ENCODE data around the gene ANAPC4.

ANAPC4 gene

GRCh38 chr4:25417014-25417413, 40.0 kb downstream of the ANAPC4 start:
- DNase-seq (ENCODE audit: extremely low spot score): no peak
- CTCF ChIA-PET: no interaction called here
- POLR2A ChIA-PET: interaction anchor here (1.1 kb wide), 1 partner anchor 17 kb away, joined by 3 read pairs; no protein-coding TSS in a partner anchor
- TF ChIP-seq BHLHE40 (IDR thresholded peaks at IDR 0.05; ENCODE audit: borderline replicate concordance) (no peak), L3MBTL2 (conservative IDR thresholded peaks at IDR 0.05) (no peak), HDGF (IDR thresholded peaks at IDR 0.05; ENCODE audit: borderline replicate concordance) (no peak)

GRCh38 chr4:25420931-25421330, 43.9 kb downstream of the ANAPC4 start:
- ChIA-PET CTCF (no interaction called here), POLR2A (no interaction called here)
- no peak for DNase-seq (ENCODE audit: extremely low spot score)
- TF ChIP-seq ELF4 (IDR thresholded peaks at IDR 0.05) (no peak), NFRKB (IDR thresholded peaks at IDR 0.05) (no peak), FOXA1 (IDR thresholded peaks at IDR 0.05) (no peak), L3MBTL2 (conservative IDR thresholded peaks at IDR 0.05) (no peak), CTBP1 (IDR thresholded peaks at IDR 0.05; ENCODE audit: borderline replicate concordance) (no peak)

GRCh38 chr4:25421816-25422525, 44.9 kb downstream of the ANAPC4 start:
- ChIA-PET CTCF (interaction anchor here (0.5 to 0.6 kb wide), 3 partner anchors 191 to 346 kb away, joined by 3 to 6 read pairs (median 3); no protein-coding TSS in a partner anchor), POLR2A (no interaction called here)
- no peak for DNase-seq (ENCODE audit: extremely low spot score)
- no peak for TF ChIP-seq SUZ12 (IDR thresholded peaks at IDR 0.05)
- no peak for TF ChIP-seq CTBP1 (IDR thresholded peaks at IDR 0.05; ENCODE audit: borderline replicate concordance)
- TF ChIP-seq FOXA1 (IDR thresholded peaks at IDR 0.05): no peak
- no peak for TF ChIP-seq ZNF384 (IDR thresholded peaks at IDR 0.05)
- TF ChIP-seq ELF4 (IDR thresholded peaks at IDR 0.05): no peak
- TF ChIP-seq FOXK2 (IDR thresholded peaks at IDR 0.05): no peak
- TF ChIP-seq FOXM1 (IDR thresholded peaks at IDR 0.05; ENCODE audit: borderline replicate concordance): no peak
- no peak for TF ChIP-seq HDGF (IDR thresholded peaks at IDR 0.05; ENCODE audit: borderline replicate concordance)
- TF ChIP-seq LEF1 (IDR thresholded peaks at IDR 0.05; ENCODE audit: borderline replicate concordance): no peak
- no peak for TF ChIP-seq BHLHE40 (IDR thresholded peaks at IDR 0.05; ENCODE audit: borderline replicate concordance)
- no peak for TF ChIP-seq ARNT (IDR thresholded peaks at IDR 0.05)
- TF ChIP-seq SP1 (IDR thresholded peaks at IDR 0.05): no peak
- TF ChIP-seq NFRKB (IDR thresholded peaks at IDR 0.05): no peak
- no peak for TF ChIP-seq L3MBTL2 (conservative IDR thresholded peaks at IDR 0.05)
- TF ChIP-seq TARDBP (IDR thresholded peaks at IDR 0.05): no peak
- no peak for TF ChIP-seq PKNOX1 (IDR thresholded peaks at IDR 0.05)

- no peak for DNase-seq (ENCODE audit: extremely low spot score)
- TF ChIP-seq NFRKB (IDR thresholded peaks at IDR 0.05) (no peak), L3MBTL2 (conservative IDR thresholded peaks at IDR 0.05) (no peak), TARDBP (IDR thresholded peaks at IDR 0.05) (no peak), HDGF (IDR thresholded peaks at IDR 0.05; ENCODE audit: borderline replicate concordance) (no peak), SUZ12 (IDR thresholded peaks at IDR 0.05) (no peak), FOXK2 (IDR thresholded peaks at IDR 0.05) (no peak), CTBP1 (IDR thresholded peaks at IDR 0.05; ENCODE audit: borderline replicate concordance) (no peak)
- ChIA-PET POLR2A (no interaction called here), CTCF (no interaction called here)
Measured at GRCh38 chr4:25423548-25423947, 46.5 kb downstream of the ANAPC4 start.

- DNase-seq (ENCODE audit: extremely low spot score): no peak
- TF ChIP-seq SUZ12 (IDR thresholded peaks at IDR 0.05) (no peak), FOXA1 (IDR thresholded peaks at IDR 0.05) (no peak), BHLHE40 (IDR thresholded peaks at IDR 0.05; ENCODE audit: borderline replicate concordance) (no peak), ELF4 (IDR thresholded peaks at IDR 0.05) (no peak), CTBP1 (IDR thresholded peaks at IDR 0.05; ENCODE audit: borderline replicate concordance) (no peak), HDGF (IDR thresholded peaks at IDR 0.05; ENCODE audit: borderline replicate concordance) (no peak), LEF1 (IDR thresholded peaks at IDR 0.05; ENCODE audit: borderline replicate concordance) (no peak), L3MBTL2 (conservative IDR thresholded peaks at IDR 0.05) (no peak), PKNOX1 (IDR thresholded peaks at IDR 0.05) (no peak), NFRKB (IDR thresholded peaks at IDR 0.05) (no peak), ZNF384 (IDR thresholded peaks at IDR 0.05) (no peak), FOXK2 (IDR thresholded peaks at IDR 0.05) (no peak), FOXM1 (IDR thresholded peaks at IDR 0.05; ENCODE audit: borderline replicate concordance) (no peak), ARNT (IDR thresholded peaks at IDR 0.05) (no peak), TARDBP (IDR thresholded peaks at IDR 0.05) (no peak), SP1 (IDR thresholded peaks at IDR 0.05) (no peak)
- ChIA-PET POLR2A (no interaction called here), CTCF (no interaction called here)
Measured at GRCh38 chr4:25424539-25425228, 47.6 kb downstream of the ANAPC4 start.

- CTCF ChIA-PET: interaction anchor here (0.8 kb wide), 1 partner anchor 14 kb away, joined by 3 read pairs; no protein-coding TSS in a partner anchor
- TF ChIP-seq SUZ12 (IDR thresholded peaks at IDR 0.05) (no peak), CTBP1 (IDR thresholded peaks at IDR 0.05; ENCODE audit: borderline replicate concordance) (no peak), TARDBP (IDR thresholded peaks at IDR 0.05) (no peak), ARNT (IDR thresholded peaks at IDR 0.05) (no peak), HDGF (IDR thresholded peaks at IDR 0.05; ENCODE audit: borderline replicate concordance) (no peak), BHLHE40 (IDR thresholded peaks at IDR 0.05; ENCODE audit: borderline replicate concordance) (no peak), LEF1 (IDR thresholded peaks at IDR 0.05; ENCODE audit: borderline replicate concordance) (no peak), SP1 (IDR thresholded peaks at IDR 0.05) (no peak), L3MBTL2 (conservative IDR thresholded peaks at IDR 0.05) (no peak), PKNOX1 (IDR thresholded peaks at IDR 0.05) (no peak), ELF4 (IDR thresholded peaks at IDR 0.05) (no peak), FOXM1 (IDR thresholded peaks at IDR 0.05; ENCODE audit: borderline replicate concordance) (no peak), FOXK2 (IDR thresholded peaks at IDR 0.05) (no peak), NFRKB (IDR thresholded peaks at IDR 0.05) (no peak), ZNF384 (IDR thresholded peaks at IDR 0.05) (no peak), FOXA1 (IDR thresholded peaks at IDR 0.05) (no peak)
- POLR2A ChIA-PET: no interaction called here
- no peak for DNase-seq (ENCODE audit: extremely low spot score)
Measured at GRCh38 chr4:25425361-25425760, 48.3 kb downstream of the ANAPC4 start.

Data from HEK293T (cell line).